ENCODE data around the gene SLC26A9.

DNA sequence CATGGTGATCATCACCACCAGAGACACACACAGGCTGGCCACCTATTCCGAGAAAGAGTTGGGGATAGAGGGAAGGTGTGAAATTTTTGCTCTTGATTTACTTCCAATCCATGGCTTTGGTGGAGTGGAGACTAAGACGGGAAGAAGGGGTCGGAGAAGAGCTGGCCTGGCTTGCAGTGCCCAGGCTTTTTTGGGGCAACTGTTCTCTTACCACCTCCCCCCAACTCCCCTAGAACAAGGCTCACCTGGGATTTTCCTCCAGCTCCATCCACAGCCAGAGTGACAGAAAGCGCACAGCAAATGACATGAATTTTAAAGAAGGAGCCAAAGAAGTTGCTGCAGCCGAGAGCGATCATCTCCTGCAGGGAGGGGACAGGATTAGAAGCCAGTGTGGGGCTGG, 16.0 kb downstream of the SLC26A9 start:
- TF ChIP-seq, protein P1, sequence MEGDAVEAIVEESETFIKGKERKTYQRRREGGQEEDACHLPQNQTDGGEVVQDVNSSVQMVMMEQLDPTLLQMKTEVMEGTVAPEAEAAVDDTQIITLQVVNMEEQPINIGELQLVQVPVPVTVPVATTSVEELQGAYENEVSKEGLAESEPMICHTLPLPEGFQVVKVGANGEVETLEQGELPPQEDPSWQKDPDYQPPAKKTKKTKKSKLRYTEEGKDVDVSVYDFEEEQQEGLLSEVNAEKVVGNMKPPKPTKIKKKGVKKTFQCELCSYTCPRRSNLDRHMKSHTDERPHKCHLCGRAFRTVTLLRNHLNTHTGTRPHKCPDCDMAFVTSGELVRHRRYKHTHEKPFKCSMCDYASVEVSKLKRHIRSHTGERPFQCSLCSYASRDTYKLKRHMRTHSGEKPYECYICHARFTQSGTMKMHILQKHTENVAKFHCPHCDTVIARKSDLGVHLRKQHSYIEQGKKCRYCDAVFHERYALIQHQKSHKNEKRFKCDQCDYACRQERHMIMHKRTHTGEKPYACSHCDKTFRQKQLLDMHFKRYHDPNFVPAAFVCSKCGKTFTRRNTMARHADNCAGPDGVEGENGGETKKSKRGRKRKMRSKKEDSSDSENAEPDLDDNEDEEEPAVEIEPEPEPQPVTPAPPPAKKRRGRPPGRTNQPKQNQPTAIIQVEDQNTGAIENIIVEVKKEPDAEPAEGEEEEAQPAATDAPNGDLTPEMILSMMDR (IDR thresholded peaks at IDR 0.05), result no peak
- TF ChIP-seq EZH2 (IDR thresholded peaks at IDR 0.05) (no peak), EZH2phosphoT487 (IDR thresholded peaks at IDR 0.05) (no peak)
